ENCODE results near the gene AKAP8.

AKAP8 gene

GRCh38 chr19:15379083-15379998 is at the start of gene AKAP8:
Gene AKAP8, minus strand, starts transcription at chr19:15379787. Its CDS starts 56 bp downstream, at chr19:15379731.
- TF ChIP-seq, protein P1, sequence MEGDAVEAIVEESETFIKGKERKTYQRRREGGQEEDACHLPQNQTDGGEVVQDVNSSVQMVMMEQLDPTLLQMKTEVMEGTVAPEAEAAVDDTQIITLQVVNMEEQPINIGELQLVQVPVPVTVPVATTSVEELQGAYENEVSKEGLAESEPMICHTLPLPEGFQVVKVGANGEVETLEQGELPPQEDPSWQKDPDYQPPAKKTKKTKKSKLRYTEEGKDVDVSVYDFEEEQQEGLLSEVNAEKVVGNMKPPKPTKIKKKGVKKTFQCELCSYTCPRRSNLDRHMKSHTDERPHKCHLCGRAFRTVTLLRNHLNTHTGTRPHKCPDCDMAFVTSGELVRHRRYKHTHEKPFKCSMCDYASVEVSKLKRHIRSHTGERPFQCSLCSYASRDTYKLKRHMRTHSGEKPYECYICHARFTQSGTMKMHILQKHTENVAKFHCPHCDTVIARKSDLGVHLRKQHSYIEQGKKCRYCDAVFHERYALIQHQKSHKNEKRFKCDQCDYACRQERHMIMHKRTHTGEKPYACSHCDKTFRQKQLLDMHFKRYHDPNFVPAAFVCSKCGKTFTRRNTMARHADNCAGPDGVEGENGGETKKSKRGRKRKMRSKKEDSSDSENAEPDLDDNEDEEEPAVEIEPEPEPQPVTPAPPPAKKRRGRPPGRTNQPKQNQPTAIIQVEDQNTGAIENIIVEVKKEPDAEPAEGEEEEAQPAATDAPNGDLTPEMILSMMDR (conservative IDR thresholded peaks at IDR 0.05): no peak
- peak within 1 kb of the TSS; percentile 98 for H3K27ac ChIP-seq

DNA sequence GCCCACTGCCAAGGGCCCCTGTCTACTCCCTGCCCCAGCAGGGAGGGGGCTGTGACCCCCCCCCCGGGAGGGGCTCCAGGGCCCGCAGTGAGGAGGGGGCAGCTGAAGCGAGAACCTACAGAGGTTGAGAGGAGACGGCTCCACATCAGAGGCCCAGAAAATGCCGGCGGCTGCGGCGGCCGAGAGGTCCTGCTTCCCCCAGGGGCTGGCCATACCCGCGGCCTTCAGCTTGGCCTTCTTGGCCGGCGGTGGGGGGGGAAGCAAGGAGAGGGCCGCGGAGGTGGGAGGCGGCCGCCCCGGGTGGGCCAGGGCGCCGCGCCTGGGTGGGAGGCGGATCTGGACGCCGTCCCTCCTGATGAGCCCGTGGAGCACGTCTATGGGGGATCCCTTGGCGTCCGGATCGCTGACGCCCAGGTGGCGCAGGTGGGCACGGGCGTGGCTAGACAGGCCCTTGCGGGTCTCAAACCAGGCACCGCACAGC is 48.4 kb upstream of the AKAP8 start:
- TF ChIP-seq, protein P1 (conservative IDR thresholded peaks at IDR 0.05): no peak
- H3K27ac ChIP-seq: no peak overlapping the region

- TF ChIP-seq, protein P1 (conservative IDR thresholded peaks at IDR 0.05): no peak
- H3K27ac ChIP-seq: no peak overlapping the region
Observed at GRCh38 chr19:15427350-15427700, 47.7 kb upstream of the AKAP8 start.

DNA sequence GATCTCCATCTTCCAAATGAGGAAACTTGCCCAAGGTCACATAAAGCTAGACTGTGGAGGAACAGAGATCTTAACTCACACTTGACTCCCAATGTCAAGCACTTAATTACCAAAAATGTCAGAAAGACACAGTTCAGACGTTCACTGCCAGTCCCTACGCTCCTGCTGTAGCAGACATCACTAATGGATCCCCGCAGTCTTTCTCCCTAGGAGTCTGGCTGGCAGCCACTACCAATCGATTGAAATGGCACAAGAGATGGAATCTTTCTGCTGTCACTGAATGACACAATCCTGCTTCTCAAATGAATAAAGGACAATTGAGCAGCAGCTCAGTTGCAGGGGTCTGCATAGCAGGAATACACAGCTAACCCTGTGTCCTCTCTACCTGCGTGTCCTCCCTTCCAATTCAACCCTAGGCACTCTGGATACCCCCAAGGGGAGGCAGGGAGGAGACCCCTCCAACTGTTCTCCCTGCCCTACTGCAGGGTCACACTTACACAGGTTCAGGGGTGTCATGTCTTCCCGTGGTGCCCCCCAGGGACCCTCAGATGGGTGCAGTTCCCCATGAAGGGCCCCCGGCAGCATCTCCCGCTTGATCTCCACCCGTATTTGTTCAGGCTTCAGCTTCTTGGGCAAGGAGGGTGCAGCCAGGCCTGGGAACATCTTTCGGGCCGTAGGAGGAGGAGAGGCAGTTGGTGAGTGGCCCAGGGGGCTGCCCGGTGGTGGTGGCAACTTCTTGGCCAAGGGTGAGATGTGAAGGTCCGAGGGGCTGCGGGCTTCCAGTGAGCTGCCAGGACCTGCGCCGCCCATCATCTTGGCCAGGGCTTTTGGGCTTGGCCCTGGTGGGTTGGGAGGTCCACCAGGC is 47.1 kb upstream of the AKAP8 start:
- TF ChIP-seq, protein P1 (conservative IDR thresholded peaks at IDR 0.05): no peak
- H3K27ac ChIP-seq: no peak overlapping the region

GRCh38 chr19:15425321-15425950 is 45.8 kb upstream of the AKAP8 start:
- H3K27ac ChIP-seq: no peak overlapping the region
- TF ChIP-seq, protein P1 (conservative IDR thresholded peaks at IDR 0.05): no peak

GRCh38 chr19:15424692-15425272 is 45.2 kb upstream of the AKAP8 start:
- TF ChIP-seq, protein P1 (conservative IDR thresholded peaks at IDR 0.05): no peak
- H3K27ac ChIP-seq: peak overlapping the region; percentile 99; the same call in 1 of the 2 replicates

Data from VCaP (cell line).